Heart left ventricle (tissue), 16 donors: ENCODE measurements around the gene CDV3. TPM values are rescaled to one million over a fixed set of nuclear protein-coding genes. Genes with fewer than 3 reads are reported as not detected.

Experiments used
- ATAC-seq, 4 donors: fragments of 200-7000 bp; cut with Tn5 transposase; one replicate each; pipeline ENCODE4 v1.9.1; 2020 to 2022; ENCODE audit warnings: moderate library complexity in 4 of 4, mild to moderate bottlenecking in 3 of 4, moderate number of reproducible peaks in 1 of 4
- DNase-seq, 5 donors: peaks; one replicate each; pipeline ENCODE4 v3.0.0-alpha.2; 2020
- H3K27ac ChIP-seq, 12 donors: fragments of 200-600 bp; sonication (generic) in 4 of 12; one replicate each; pipeline versions ENCODE4 v1.5.0 to v1.8.0; 2016 to 2022; ENCODE audit warnings: mild to moderate bottlenecking in 2 of 12
- H3K27me3 ChIP-seq, 9 donors: fragments of 200-600 bp; sonication (generic) in 2 of 9; one replicate each; pipeline versions ENCODE4 v1.5.1 to v1.8.0; 2016 to 2022; ENCODE audit warnings: mild to moderate bottlenecking in 3 of 9
- H3K36me3 ChIP-seq, 9 donors: fragments of 200-600 bp; sonication (generic) in 2 of 9; one replicate each; pipeline versions ENCODE4 v1.5.0 to v1.8.0; 2018 to 2022; ENCODE audit warnings: mild to moderate bottlenecking in 2 of 9
- H3K4me1 ChIP-seq, 12 donors: fragments of 200-600 bp; sonication (generic) in 4 of 12; one replicate each; pipeline versions ENCODE4 v1.5.0 to v1.8.0; 2016 to 2022; ENCODE audit warnings: mild to moderate bottlenecking in 3 of 12
- H3K4me3 ChIP-seq, 12 donors: fragments of 200-600 bp; sonication (generic) in 4 of 12; one replicate each; pipeline versions ENCODE4 v1.5.0 to v1.8.0; 2017 to 2022; ENCODE audit warnings: mild to moderate bottlenecking in 9 of 12, moderate library complexity in 4 of 12
- H3K9me3 ChIP-seq, 12 donors: fragments of 200-600 bp; sonication (generic) in 4 of 12; one replicate each; pipeline versions ENCODE4 v1.5.0 to v1.8.0; 2016 to 2022; ENCODE audit warnings: mild to moderate bottlenecking in 1 of 12
- CTCF ChIP-seq, 12 donors: fragments of 200-600 bp; sonication (generic) in 4 of 12; IDR thresholded peaks; one replicate each; pipeline versions ENCODE4 v1.5.0 to v1.8.0; 2018 to 2022; ENCODE audit warnings: antibody characterized with exemption in 12 of 12, mild to moderate bottlenecking in 5 of 12
- POLR2A ChIP-seq, 2 donors: fragments of 450-650 bp; IDR thresholded peaks; one replicate each; pipeline ENCODE4 v1.6.1; 2017; ENCODE audit warnings: antibody characterized with exemption in 2 of 2, mild to moderate bottlenecking in 2 of 2, moderate library complexity in 2 of 2
- WGBS, 4 donors: extraction: QIAGEN DNeasy Blood & Tissue Kit in 2 of 4; methylation state at CpG; one replicate each; pipeline versions ENCODE4 v1.1.5 to v1.1.7; 2013 to 2018; 5-methylcytosine and 5-hydroxymethylcytosine counted together
- intact Hi-C, 10 donors: fragments of 100-400 bp; cut with DNase I; formaldehyde crosslinking; loops; one replicate each; pipeline versions ENCODE4 v1.11.1 to v1.14.2; 2022
- polyA plus RNA-seq, 2 donors: library from polyadenylated mRNA; stranded (reverse); fragments of 200-250 nt; gene quantifications; one replicate each; pipeline ENCODE4 v1.2.3, GENCODE V29; 2013
- total RNA-seq, 9 donors: library from RNA; depleted of rRNA in 2 of 9; stranded (reverse); fragments of >200 nt in 2 of 9; fragmentation: NEBNext Ultra II Directional in 3 of 9; extraction: Animal tissue kit (Norgen Biotek cat#: 25700) in 3 of 9; gene quantifications; one replicate each; pipeline versions ENCODE4 v1.1.0 to v1.2.4, GENCODE V29; 2016 to 2023
- donor health status: ischemic (EF 13 %, LVEDD 7.1; RV severe dilation, severe dysfunction).
- donor health status: healthy with polysubstance abuse.
- donor health status: DM: no; HTN: yes; CAD: no.
- donor health status: DM: no; HTN: no; CAD: no.
- donor health status: ischemic (EF 25% LVEDD 6.9; RV normal size, moderate dysfunction).
- donor health status: ischemic (EF 25% LVEDD 5.7; RV mildly dilated, moderate dysfunction).
- donor health status: healthy.
- donor health status: DM: yes; HTN: yes; CAD: no.
- donor health status: ischemic (EF 35%, LVEDD 5.7; RV mildly dilated, moderate dysfunction).
- donor health status: nonischemic (EF 11% LVEDD 7.7; RV severe dilation, severe dysfunction).
- donor health status: DM: yes; HTN: yes; CAD: no.
- donor health status: PGD.
- donor health status: ischemic (EF 29% LVEDD 5.4; RV normal size, mild dysfunction).
- donor health status: nonischemic (EF 23%, LVEDD 6.1; RV moderate dilation, normal function).

The CDV3 gene
- total and polyA plus RNA-seq, 11 donors: 30.5 to 221 (median 160) TPM

GRCh38 chr3:133561679-133562078 lies 11.8 kb upstream of the CDV3 start:
- intact Hi-C loops: loop anchor here in 1 of 10 donors (10.0 kb wide), 1 partner anchor 57 kb away; no protein-coding TSS in a partner anchor
- DNase-seq (no peak), ATAC-seq (no peak)
- H3K9me3 ChIP-seq: peaks cover 0 to 17% (median 4%) of the 10 kb centered on the region in 12 donors
- H3K27me3 ChIP-seq: no peaks in the 10 kb centered on the region
- no peak overlapping the region for H3K4me3 ChIP-seq
- no peak overlapping the region for H3K27ac ChIP-seq
- WGBS, 4 donors: 74 to 91% (median 86%) methylated on average over 2 of the region's 2 CpGs
- H3K4me1 ChIP-seq: peaks cover 0 to 7% (median 0%) of the 10 kb centered on the region in 12 donors
- no peak for TF ChIP-seq CTCF (IDR thresholded peaks at IDR 0.05)
- H3K36me3 ChIP-seq: no peaks in the 10 kb centered on the region

GRCh38 chr3:133562376-133562775 lies 11.1 kb upstream of the CDV3 start:
- intact Hi-C loops: loop anchor here in 1 of 10 donors (10.0 kb wide), 1 partner anchor 58 kb away; no protein-coding TSS in a partner anchor
- Histone ChIP-seq H3K4me3 (no peak overlapping the region), H3K9me3 (peaks cover 0 to 17% (median 4%) of the 10 kb centered on the region in 12 donors), H3K27ac (no peak overlapping the region), H3K27me3 (no peaks in the 10 kb centered on the region), H3K36me3 (no peaks in the 10 kb centered on the region), H3K4me1 (peaks cover 0 to 7% (median 0%) of the 10 kb centered on the region in 12 donors)
- WGBS, 4 donors: 86 to 100% (median 99%) methylated on average over 1 of the region's 1 CpG
- no peak for TF ChIP-seq CTCF (IDR thresholded peaks at IDR 0.05)
- no peak for TF ChIP-seq POLR2A (IDR thresholded peaks at IDR 0.05)
- no peak for DNase-seq
- no peak for ATAC-seq

GRCh38 chr3:133563186-133563591 lies 10.3 kb upstream of the CDV3 start:
- H3K4me1 ChIP-seq: peaks cover 0 to 10% (median 0%) of the 10 kb centered on the region in 12 donors
- H3K27me3 ChIP-seq: no peaks in the 10 kb centered on the region
- peaks cover 0 to 17% (median 4%) of the 10 kb centered on the region in 12 donors for H3K9me3 ChIP-seq
- DNase-seq: no peak
- 74 to 82% (median 81%) methylated on average over 5 of the region's 5 CpGs for WGBS, 4 donors
- no peak overlapping the region for H3K27ac ChIP-seq
- no peak overlapping the region for H3K4me3 ChIP-seq
- intact Hi-C loops: loop anchor here in 1 of 10 donors (10.0 kb wide), 1 partner anchor 58 kb away; no protein-coding TSS in a partner anchor
- ATAC-seq: no peak
- no peak for TF ChIP-seq POLR2A (IDR thresholded peaks at IDR 0.05)
- TF ChIP-seq CTCF (IDR thresholded peaks at IDR 0.05): no peak
- no peaks in the 10 kb centered on the region for H3K36me3 ChIP-seq

- ATAC-seq (no peak), DNase-seq (no peak)
- Histone ChIP-seq H3K9me3 (peaks cover 0 to 11% (median 3%) of the 10 kb centered on the region in 12 donors), H3K27ac (no peak overlapping the region), H3K27me3 (no peaks in the 10 kb centered on the region), H3K4me1 (peaks cover 0 to 17% (median 0%) of the 10 kb centered on the region in 12 donors), H3K36me3 (no peaks in the 10 kb centered on the region), H3K4me3 (no peak overlapping the region)
- 68 to 89% (median 81%) methylated on average over 1 of the region's 1 CpG for WGBS, 4 donors
- TF ChIP-seq POLR2A (IDR thresholded peaks at IDR 0.05) (no peak), CTCF (IDR thresholded peaks at IDR 0.05) (no peak)
- intact Hi-C loops: loop anchor here in 1 of 10 donors (10.0 kb wide), 1 partner anchor 59 kb away; no protein-coding TSS in a partner anchor
Observed at GRCh38 chr3:133563816-133564215, 9.7 kb upstream of the CDV3 start.
